CD4-positive, alpha-beta T cell treated with Interleukin-1 beta for 1 hour (primary cell): ENCODE data around the gene TRIM43B.
"Not testable (repeated sequence)": the region's sequence is repeated elsewhere in the genome, so short reads cannot be mapped to it uniquely, and the experiment has no call there.

Experiments used
- DNase-seq, 2 donors: peaks; one replicate each; pipeline ENCODE4 v3.0.0-alpha.2; 2020 to 2022

Gene TRIM43B

GRCh38 chr2:95433373-95433772, 51.2 kb downstream of the TRIM43B start:
- not testable (repeated sequence) for DNase-seq

- not testable (repeated sequence) for DNase-seq
Measured at GRCh38 chr2:95429748-95430467, 54.6 kb downstream of the TRIM43B start.

GRCh38 chr2:95427196-95427867, 57.2 kb downstream of the TRIM43B start:
- DNase-seq, result not testable (repeated sequence)
